Calu3 (cell line): ENCODE data around the gene VAT1. TPM values are rescaled to one million over a fixed set of nuclear protein-coding genes. Genes with fewer than 3 reads are reported as not detected.

Experiments
- BruUV-seq: library from RNA; stranded (reverse); fragments of 400-500 nt; replicated peaks from 2 replicates; lab custom pipeline; 2021; lab: Mats Ljungman, UMichigan
- CTCF ChIA-PET: fragments of 300-600 bp; sonication (Branson Sonifier 250); formaldehyde crosslinking; loops from one replicate; lab custom pipeline; 2022; ENCODE audit warnings: antibody characterized with exemption; lab: Charles Lee
- DNase-seq: peaks from one replicate; pipeline ENCODE4 v3.0.0; 2022
- H3K27ac Mint-ChIP-seq: one replicate; pipeline ENCODE4 v1.8.0; 2022; ENCODE audit warnings: mixed read lengths; ENCODE audit not compliant: unreplicated experiment
- H3K27me3 Mint-ChIP-seq: one replicate; pipeline ENCODE4 v1.8.0; 2022; ENCODE audit warnings: mixed read lengths; ENCODE audit not compliant: unreplicated experiment
- H3K36me3 Mint-ChIP-seq: one replicate; pipeline ENCODE4 v1.8.0; 2022; ENCODE audit warnings: mild to moderate bottlenecking, moderate library complexity, mixed read lengths; ENCODE audit not compliant: insufficient read depth, unreplicated experiment
- H3K4me1 Mint-ChIP-seq: one replicate; pipeline ENCODE4 v1.8.0; 2022; ENCODE audit warnings: mild to moderate bottlenecking, low read depth, mixed read lengths; ENCODE audit not compliant: unreplicated experiment
- H3K4me3 Mint-ChIP-seq: one replicate; pipeline ENCODE4 v1.8.0; 2022; ENCODE audit warnings: mild to moderate bottlenecking, low read depth, moderate library complexity, mixed read lengths; ENCODE audit not compliant: unreplicated experiment
- H3K9me3 Mint-ChIP-seq: one replicate; pipeline ENCODE4 v1.8.0; 2022; ENCODE audit warnings: low read depth, mixed read lengths; ENCODE audit not compliant: unreplicated experiment
- intact Hi-C: fragments of 100-400 bp; cut with micrococcal nuclease; formaldehyde crosslinking; loops from one replicate; pipeline ENCODE4 v1.10.0; 2022; ENCODE audit not compliant: unreplicated experiment
- total RNA-seq: library from RNA; stranded (reverse); gene quantifications from 2 replicates; pipeline ENCODE4 v1.2.3, GENCODE V29; 2022
- TF ChIP-seq, protein P1 (sequence below): fragments of 200-600 bp; IDR thresholded peaks from one replicate; pipeline ENCODE4 v1.8.0; 2022; ENCODE audit warnings: antibody characterized with exemption; ENCODE audit not compliant: unreplicated experiment

Gene VAT1
- total RNA-seq, 1 experiment from 2014 or later: 156 TPM

DNA sequence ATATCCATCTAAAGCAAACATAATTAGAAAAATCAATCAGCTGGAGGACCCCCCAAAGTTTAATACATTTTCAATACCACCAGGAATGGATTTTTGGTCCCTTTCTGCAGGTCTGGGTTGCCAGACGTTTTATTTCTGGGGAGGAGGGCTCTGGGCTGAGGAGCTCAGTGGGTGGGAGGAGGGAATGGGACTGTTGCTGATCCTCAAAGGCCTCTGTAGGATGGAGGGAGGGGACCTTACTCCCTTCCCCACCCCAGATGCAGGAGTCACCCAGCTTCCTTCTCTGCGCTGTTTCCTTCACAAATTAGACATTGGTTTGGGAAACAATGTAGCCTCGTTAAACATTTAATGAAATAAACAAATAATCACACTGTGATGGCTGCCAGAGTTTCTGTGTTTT, 9.5 kb upstream of the VAT1 start:
- Mint-ChIP-seq H3K4me1 (no peaks in the 10 kb centered on the region), H3K27ac (no peak overlapping the region), H3K36me3 (peaks cover 5% of the 10 kb centered on the region), H3K27me3 (peaks cover 25% of the 10 kb centered on the region), H3K4me3 (no peak overlapping the region), H3K9me3 (no peaks in the 10 kb centered on the region)
- intact Hi-C loops: no loop called here
- DNase-seq: no peak
- BruUV-seq: no TSS peak
- TF ChIP-seq, protein P1, sequence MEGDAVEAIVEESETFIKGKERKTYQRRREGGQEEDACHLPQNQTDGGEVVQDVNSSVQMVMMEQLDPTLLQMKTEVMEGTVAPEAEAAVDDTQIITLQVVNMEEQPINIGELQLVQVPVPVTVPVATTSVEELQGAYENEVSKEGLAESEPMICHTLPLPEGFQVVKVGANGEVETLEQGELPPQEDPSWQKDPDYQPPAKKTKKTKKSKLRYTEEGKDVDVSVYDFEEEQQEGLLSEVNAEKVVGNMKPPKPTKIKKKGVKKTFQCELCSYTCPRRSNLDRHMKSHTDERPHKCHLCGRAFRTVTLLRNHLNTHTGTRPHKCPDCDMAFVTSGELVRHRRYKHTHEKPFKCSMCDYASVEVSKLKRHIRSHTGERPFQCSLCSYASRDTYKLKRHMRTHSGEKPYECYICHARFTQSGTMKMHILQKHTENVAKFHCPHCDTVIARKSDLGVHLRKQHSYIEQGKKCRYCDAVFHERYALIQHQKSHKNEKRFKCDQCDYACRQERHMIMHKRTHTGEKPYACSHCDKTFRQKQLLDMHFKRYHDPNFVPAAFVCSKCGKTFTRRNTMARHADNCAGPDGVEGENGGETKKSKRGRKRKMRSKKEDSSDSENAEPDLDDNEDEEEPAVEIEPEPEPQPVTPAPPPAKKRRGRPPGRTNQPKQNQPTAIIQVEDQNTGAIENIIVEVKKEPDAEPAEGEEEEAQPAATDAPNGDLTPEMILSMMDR: no peak
- CTCF ChIA-PET: interaction anchor here (0.7 to 1.6 kb wide), 3 partner anchors 11 to 321 kb away, joined by 3 to 4 read pairs (median 4); no protein-coding TSS in a partner anchor

DNA sequence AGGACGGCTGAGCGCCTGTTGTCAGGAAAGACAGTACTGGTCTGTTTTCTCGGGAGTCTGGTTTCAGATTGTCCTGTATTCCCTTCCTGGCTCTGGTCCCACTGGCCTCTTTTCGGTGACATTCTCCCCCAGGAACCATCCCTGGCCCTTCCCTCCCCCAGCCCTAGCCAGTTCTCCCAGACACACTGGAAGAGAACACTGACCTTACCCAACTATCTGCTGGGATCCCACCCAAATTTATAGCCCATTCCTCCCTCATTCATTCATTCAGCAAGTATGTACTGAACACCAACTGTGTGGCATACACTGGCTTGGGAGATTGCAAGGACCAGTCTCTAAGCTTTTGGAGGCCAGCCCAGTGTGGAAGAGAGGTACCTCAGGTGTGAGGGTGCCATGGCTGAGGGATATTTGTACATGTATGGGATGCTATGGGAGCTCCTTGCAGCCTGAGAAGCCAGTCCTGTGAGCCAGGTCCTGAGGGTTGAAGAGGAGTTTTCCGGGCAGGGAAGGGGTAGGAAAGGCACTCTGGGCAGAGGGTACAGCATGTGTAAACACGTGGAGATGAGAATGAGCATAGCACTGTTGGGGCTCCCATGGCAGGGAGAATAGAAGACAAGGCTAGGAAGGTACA, 8.1 kb upstream of the VAT1 start:
- Mint-ChIP-seq H3K4me3 (no peak overlapping the region), H3K27ac (no peak overlapping the region), H3K27me3 (peaks cover 28% of the 10 kb centered on the region), H3K4me1 (no peaks in the 10 kb centered on the region), H3K9me3 (no peaks in the 10 kb centered on the region), H3K36me3 (peaks cover 5% of the 10 kb centered on the region)
- no peak for DNase-seq
- CTCF ChIA-PET: interaction anchor here (0.6 to 1.6 kb wide), 3 partner anchors 12 to 1909 kb away, joined by 3 to 4 read pairs (median 4); no protein-coding TSS in a partner anchor
- intact Hi-C loops: no loop called here
- no TSS peak for BruUV-seq
- TF ChIP-seq, protein P1: no peak

DNA sequence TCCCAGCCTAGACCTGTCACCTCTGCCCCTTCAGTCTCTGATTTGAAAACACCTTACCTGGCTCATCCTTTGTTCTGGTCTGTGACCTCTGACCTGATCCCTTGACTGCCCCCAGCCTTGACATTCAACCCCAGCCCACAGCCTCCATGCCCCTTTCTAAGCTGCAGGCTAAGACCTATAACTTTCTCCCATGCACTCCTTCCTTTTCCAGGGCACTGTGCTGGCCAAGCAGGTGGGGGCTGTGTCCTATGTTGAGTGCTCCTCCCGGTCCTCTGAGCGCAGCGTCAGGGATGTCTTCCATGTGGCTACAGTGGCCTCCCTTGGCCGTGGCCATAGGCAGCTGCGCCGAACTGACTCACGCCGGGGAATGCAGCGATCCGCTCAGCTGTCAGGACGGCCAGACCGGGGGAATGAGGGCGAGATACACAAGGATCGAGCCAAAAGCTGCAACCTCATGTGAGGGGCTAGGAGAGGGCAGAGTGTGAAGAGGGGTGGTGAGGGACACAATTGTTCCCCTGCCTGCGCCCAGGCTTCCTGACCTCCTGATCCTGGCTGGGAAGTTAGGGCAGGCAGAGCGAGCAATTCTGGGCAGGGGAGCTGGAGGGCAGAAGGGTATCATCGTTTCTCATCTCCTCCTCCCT, 6.2 kb upstream of the VAT1 start:
- DNase-seq: no peak
- BruUV-seq: no TSS peak
- no peak overlapping the region for H3K27ac Mint-ChIP-seq
- intact Hi-C loops: loop anchor here (10.0 kb wide), 1 partner anchor 316 kb away; no protein-coding TSS in a partner anchor
- H3K36me3 Mint-ChIP-seq: peaks cover 17% of the 10 kb centered on the region
- H3K4me1 Mint-ChIP-seq: peaks cover 10% of the 10 kb centered on the region
- H3K27me3 Mint-ChIP-seq: peaks cover 43% of the 10 kb centered on the region
- no peak overlapping the region for H3K4me3 Mint-ChIP-seq
- no peaks in the 10 kb centered on the region for H3K9me3 Mint-ChIP-seq
- TF ChIP-seq, protein P1: no peak
- CTCF ChIA-PET: no interaction called here

DNA sequence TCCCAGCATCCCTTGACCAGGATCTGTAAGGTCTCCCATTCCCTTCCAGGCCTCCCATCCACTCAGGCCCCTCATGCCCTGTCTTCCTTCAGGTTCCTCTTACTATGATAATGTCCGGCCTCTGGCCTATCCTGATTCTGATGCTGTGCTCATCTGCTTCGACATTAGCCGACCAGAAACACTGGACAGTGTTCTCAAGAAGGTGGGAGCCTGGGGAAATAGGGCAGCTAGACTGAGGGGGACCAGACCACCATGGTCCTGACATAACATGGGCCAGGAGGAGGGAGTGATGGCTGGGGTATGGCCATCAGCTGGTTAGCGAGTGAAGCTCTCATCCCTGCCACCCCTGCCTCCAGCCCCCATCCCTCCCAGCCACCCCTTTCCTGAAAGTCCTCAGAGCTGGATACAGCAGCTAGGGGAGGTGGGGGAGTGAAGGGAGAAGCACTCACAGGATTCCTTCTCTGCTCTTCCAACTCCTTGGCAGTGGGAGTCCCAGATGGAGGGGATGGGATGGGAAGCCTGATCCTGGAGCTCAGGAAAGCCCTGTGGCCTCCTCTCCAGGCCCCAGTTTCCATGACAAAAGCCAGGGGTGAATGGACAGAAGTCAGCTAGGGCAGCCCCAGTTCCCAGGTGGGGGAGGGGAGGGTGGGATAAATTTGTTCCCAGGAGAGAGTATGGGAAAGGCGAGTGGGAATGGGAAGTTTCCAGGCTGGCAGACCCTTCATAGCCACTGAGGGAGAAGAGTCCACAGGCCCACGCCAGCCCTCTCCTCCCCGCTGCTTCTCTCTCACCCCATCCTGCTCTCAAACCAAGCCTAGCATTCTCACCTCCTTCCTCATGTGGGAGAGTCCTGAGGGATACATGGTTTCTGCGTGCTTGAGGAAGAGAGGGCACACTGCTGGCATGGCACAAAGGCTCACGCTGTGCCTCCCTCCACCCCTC, 5.2 kb upstream of the VAT1 start:
- H3K36me3 Mint-ChIP-seq: peaks cover 19% of the 10 kb centered on the region
- H3K9me3 Mint-ChIP-seq: no peaks in the 10 kb centered on the region
- TF ChIP-seq, protein P1: no peak
- no peak for DNase-seq
- peaks cover 43% of the 10 kb centered on the region for H3K27me3 Mint-ChIP-seq
- CTCF ChIA-PET: interaction anchor here (0.5 kb wide), 1 partner anchor 783 kb away, joined by 3 read pairs; no protein-coding TSS in a partner anchor
- no peak overlapping the region for H3K27ac Mint-ChIP-seq
- intact Hi-C loops: loop anchor here (10.0 kb wide), 1 partner anchor 317 kb away; no protein-coding TSS in a partner anchor
- BruUV-seq: no TSS peak
- peaks cover 10% of the 10 kb centered on the region for H3K4me1 Mint-ChIP-seq
- H3K4me3 Mint-ChIP-seq: no peak overlapping the region
